ENCODE data around the gene MARK4. TPM values are rescaled to one million over a fixed set of nuclear protein-coding genes. Genes with fewer than 3 reads are reported as not detected.

Gene MARK4
- total and polyA plus RNA-seq, 2 experiments from 2014 or later: 16.6 to 38.6 TPM

DNA sequence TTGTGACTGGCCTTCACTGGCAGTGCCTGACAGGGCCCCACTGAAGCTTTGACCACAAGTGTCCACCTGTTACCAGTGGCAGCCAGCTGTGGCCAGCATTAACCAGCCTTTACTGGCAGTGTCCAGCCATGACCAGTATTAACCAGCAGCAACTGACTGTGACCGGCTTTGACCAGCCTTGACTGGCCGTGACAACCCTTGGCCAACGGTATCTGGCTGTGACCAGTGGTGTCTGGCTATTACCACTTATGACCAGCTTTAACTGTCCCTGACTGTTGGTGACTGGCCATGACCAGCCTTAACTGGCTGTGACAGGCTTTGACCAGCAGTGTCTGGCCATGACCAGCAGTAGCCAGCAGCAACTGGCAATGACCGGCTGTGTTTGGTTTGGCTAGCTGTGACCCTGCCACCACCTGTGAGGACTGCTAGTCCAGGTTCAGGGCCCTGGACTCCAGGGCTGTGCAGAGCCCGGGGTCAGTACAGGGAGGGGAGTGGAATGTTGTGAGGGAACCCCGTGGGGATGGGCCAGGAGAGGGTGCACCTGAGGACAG, 39.4 kb downstream of the MARK4 start:
- TF ChIP-seq EZH2phosphoT487 (IDR thresholded peaks at IDR 0.05; ENCODE audit: unreplicated experiment) (no peak), EZH2 (IDR thresholded peaks at IDR 0.05; ENCODE audit: low read depth, unreplicated experiment) (no peak), CTCF (conservative IDR thresholded peaks at IDR 0.05; ENCODE audit: low read depth in 2 of 2) (no peak), ZNF331 (CRISPR knock-in tag; IDR thresholded peaks at IDR 0.05; ENCODE audit: low read depth) (no peak), JUNB (IDR thresholded peaks at IDR 0.05; ENCODE audit: unreplicated experiment) (no peak), ZNF114 (CRISPR knock-in tag; IDR thresholded peaks at IDR 0.05) (no peak), STAT1 (IDR thresholded peaks at IDR 0.05; ENCODE audit: unreplicated experiment) (no peak), POLR2AphosphoS5 (IDR thresholded peaks at IDR 0.05; ENCODE audit: low read depth) (no peak), CREB1 (CRISPR knock-in tag; IDR thresholded peaks at IDR 0.05; ENCODE audit: low read depth) (no peak), NANOG (IDR thresholded peaks at IDR 0.05; ENCODE audit: borderline replicate concordance) (no peak)
- TF ChIP-seq, protein P1, sequence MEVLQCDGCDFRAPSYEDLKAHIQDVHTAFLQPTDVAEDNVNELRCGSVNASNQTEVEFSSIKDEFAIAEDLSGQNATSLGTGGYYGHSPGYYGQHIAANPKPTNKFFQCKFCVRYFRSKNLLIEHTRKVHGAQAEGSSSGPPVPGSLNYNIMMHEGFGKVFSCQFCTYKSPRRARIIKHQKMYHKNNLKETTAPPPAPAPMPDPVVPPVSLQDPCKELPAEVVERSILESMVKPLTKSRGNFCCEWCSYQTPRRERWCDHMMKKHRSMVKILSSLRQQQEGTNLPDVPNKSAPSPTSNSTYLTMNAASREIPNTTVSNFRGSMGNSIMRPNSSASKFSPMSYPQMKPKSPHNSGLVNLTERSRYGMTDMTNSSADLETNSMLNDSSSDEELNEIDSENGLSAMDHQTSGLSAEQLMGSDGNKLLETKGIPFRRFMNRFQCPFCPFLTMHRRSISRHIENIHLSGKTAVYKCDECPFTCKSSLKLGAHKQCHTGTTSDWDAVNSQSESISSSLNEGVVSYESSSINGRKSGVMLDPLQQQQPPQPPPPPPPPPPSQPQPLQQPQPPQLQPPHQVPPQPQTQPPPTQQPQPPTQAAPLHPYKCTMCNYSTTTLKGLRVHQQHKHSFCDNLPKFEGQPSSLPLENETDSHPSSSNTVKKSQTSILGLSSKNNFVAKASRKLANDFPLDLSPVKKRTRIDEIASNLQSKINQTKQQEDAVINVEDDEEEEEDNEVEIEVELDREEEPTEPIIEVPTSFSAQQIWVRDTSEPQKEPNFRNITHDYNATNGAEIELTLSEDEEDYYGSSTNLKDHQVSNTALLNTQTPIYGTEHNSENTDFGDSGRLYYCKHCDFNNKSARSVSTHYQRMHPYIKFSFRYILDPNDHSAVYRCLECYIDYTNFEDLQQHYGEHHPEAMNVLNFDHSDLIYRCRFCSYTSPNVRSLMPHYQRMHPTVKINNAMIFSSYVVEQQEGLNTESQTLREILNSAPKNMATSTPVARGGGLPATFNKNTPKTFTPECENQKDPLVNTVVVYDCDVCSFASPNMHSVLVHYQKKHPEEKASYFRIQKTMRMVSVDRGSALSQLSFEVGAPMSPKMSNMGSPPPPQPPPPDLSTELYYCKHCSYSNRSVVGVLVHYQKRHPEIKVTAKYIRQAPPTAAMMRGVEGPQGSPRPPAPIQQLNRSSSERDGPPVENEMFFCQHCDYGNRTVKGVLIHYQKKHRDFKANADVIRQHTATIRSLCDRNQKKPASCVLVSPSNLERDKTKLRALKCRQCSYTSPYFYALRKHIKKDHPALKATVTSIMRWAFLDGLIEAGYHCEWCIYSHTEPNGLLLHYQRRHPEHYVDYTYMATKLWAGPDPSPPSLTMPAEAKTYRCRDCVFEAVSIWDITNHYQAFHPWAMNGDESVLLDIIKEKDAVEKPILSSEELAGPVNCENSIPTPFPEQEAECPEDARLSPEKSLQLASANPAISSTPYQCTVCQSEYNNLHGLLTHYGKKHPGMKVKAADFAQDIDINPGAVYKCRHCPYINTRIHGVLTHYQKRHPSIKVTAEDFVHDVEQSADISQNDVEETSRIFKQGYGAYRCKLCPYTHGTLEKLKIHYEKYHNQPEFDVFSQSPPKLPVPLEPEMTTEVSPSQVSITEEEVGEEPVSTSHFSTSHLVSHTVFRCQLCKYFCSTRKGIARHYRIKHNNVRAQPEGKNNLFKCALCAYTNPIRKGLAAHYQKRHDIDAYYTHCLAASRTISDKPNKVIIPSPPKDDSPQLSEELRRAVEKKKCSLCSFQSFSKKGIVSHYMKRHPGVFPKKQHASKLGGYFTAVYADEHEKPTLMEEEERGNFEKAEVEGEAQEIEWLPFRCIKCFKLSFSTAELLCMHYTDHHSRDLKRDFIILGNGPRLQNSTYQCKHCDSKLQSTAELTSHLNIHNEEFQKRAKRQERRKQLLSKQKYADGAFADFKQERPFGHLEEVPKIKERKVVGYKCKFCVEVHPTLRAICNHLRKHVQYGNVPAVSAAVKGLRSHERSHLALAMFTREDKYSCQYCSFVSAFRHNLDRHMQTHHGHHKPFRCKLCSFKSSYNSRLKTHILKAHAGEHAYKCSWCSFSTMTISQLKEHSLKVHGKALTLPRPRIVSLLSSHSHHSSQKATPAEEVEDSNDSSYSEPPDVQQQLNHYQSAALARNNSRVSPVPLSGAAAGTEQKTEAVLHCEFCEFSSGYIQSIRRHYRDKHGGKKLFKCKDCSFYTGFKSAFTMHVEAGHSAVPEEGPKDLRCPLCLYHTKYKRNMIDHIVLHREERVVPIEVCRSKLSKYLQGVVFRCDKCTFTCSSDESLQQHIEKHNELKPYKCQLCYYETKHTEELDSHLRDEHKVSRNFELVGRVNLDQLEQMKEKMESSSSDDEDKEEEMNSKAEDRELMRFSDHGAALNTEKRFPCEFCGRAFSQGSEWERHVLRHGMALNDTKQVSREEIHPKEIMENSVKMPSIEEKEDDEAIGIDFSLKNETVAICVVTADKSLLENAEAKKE (CRISPR knock-in tag; IDR thresholded peaks at IDR 0.05): no peak
- TF ChIP-seq, protein P2, sequence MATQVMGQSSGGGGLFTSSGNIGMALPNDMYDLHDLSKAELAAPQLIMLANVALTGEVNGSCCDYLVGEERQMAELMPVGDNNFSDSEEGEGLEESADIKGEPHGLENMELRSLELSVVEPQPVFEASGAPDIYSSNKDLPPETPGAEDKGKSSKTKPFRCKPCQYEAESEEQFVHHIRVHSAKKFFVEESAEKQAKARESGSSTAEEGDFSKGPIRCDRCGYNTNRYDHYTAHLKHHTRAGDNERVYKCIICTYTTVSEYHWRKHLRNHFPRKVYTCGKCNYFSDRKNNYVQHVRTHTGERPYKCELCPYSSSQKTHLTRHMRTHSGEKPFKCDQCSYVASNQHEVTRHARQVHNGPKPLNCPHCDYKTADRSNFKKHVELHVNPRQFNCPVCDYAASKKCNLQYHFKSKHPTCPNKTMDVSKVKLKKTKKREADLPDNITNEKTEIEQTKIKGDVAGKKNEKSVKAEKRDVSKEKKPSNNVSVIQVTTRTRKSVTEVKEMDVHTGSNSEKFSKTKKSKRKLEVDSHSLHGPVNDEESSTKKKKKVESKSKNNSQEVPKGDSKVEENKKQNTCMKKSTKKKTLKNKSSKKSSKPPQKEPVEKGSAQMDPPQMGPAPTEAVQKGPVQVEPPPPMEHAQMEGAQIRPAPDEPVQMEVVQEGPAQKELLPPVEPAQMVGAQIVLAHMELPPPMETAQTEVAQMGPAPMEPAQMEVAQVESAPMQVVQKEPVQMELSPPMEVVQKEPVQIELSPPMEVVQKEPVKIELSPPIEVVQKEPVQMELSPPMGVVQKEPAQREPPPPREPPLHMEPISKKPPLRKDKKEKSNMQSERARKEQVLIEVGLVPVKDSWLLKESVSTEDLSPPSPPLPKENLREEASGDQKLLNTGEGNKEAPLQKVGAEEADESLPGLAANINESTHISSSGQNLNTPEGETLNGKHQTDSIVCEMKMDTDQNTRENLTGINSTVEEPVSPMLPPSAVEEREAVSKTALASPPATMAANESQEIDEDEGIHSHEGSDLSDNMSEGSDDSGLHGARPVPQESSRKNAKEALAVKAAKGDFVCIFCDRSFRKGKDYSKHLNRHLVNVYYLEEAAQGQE (IDR thresholded peaks at IDR 0.05; ENCODE audit: unreplicated experiment): no peak
- TF ChIP-seq, protein P3, sequence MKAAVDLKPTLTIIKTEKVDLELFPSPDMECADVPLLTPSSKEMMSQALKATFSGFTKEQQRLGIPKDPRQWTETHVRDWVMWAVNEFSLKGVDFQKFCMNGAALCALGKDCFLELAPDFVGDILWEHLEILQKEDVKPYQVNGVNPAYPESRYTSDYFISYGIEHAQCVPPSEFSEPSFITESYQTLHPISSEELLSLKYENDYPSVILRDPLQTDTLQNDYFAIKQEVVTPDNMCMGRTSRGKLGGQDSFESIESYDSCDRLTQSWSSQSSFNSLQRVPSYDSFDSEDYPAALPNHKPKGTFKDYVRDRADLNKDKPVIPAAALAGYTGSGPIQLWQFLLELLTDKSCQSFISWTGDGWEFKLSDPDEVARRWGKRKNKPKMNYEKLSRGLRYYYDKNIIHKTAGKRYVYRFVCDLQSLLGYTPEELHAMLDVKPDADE (IDR thresholded peaks at IDR 0.05): no peak
- DNase-seq (ENCODE audit: low spot score) (no peak), ATAC-seq (no peak)
- H3K27me3 ChIP-seq (ENCODE audit: insufficient read depth): no peaks in the 10 kb centered on the region
- H3K4me3 ChIP-seq: no peak overlapping the region
- no peak overlapping the region for H2AFZ ChIP-seq
- H3F3A ChIP-seq (replicated peaks; ENCODE audit: low read depth): no peaks in the 10 kb centered on the region
- no peaks in the 10 kb centered on the region for H3K4me1 ChIP-seq (ENCODE audit: insufficient read depth)
- no peak overlapping the region for H3K27ac Mint-ChIP-seq
- H3K9me2 ChIP-seq (ENCODE audit: insufficient read depth): no peaks in the 10 kb centered on the region
- H3K27ac ChIP-seq (ENCODE audit: low read depth): no peak overlapping the region
- H3K4me3 Mint-ChIP-seq: no peak overlapping the region
- peaks cover 30% of the 10 kb centered on the region for H3K36me3 Mint-ChIP-seq (ENCODE audit: low read depth)
- no peaks in the 10 kb centered on the region for H3K9me3 Mint-ChIP-seq
- H3K27me3 Mint-ChIP-seq (ENCODE audit: insufficient read depth, low read depth, poor library complexity): peaks cover 13% of the 10 kb centered on the region
- H3K36me3 ChIP-seq (ENCODE audit: insufficient read depth): peaks cover 3% of the 10 kb centered on the region; the same call in 1 of the 2 replicates
- H3K4me2 ChIP-seq: no peak overlapping the region
- no peaks in the 10 kb centered on the region for H3K79me2 ChIP-seq (replicated peaks; ENCODE audit: insufficient read depth)
- H3K4me1 Mint-ChIP-seq: no peaks in the 10 kb centered on the region; the same call in 2 of the 3 replicates
- peaks cover 3% of the 10 kb centered on the region; the same call in 1 of the 2 replicates for H4K20me1 ChIP-seq (replicated peaks; ENCODE audit: insufficient read depth)
